NCI-H2107 treated with DMSO at 0.1 percent for 48 hours (cell line): ENCODE results near the gene SMIM9.
"Not testable (repeated sequence)": the region's sequence is repeated elsewhere in the genome, so short reads cannot be mapped to it uniquely, and the experiment has no call there.

Source experiments
- DNase-seq: peaks from one replicate; lab custom pipeline; 2025; ENCODE audit not compliant: unreplicated experiment; lab: John Stamatoyannopoulos, UW

The SMIM9 gene

DNA sequence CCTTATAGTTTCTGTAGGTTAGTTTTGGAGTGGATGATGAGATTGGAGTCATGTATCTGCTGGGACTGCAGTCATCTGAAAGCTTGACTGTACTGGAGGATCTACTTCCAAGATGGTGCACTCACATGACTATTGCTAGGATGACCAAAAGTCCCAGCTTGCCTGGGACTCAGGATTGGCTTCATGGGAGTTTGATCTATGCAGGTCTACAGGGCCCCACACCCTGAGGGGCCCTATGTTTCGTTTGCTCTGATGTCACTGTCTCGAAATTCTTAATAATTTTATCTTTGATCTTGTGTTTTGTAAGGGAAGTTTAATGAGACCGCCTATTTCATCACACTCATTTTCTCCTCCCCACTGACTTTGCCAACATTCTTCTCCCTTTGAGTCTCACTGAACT lies at the start of gene SMIM9:
Gene SMIM9 (minus strand): TSS at position 101 of the 400 bp plus-strand sequence. CDS start 3,806 bp downstream, outside the sequence.
- DNase-seq: no peak

DNA sequence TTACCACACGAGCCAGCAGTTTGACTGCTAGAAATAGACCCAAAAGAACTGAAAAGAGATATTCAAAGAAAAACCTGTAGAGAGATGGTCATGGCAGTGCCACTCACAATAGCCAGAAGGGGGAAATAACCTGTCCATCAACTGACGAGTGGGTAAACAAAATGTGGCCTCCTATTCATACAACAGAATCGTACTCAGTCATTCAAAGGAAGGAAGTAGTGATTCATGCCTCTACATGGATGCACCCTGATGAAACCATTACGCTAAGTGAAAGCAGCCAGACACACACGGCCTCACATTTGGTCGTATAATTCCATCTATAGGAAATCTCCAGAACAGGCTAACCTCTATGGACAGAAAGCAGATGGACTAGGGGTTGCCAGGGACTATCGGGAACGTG lies 49.6 kb upstream of the SMIM9 start:
- DNase-seq: not testable (repeated sequence)

DNA sequence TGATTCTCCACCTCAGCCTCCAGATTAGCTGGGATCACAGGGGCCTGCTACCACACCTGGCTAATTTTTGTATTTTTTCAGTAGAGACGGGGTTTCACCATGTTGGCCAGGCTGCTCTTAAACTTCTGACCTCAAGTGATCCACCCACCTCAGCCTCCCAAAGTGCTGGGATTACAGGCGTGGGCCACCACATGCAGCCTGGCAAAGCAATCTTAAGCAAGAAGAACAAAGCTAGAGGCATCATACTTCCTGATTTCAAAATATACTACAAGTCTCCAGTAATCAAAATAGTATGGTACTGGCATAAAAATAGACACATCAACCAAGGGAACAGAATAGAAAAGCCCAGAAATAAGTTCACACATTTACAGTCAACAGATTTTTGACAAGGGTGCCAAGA lies 38.9 kb upstream of the SMIM9 start:
- no peak for DNase-seq

DNA sequence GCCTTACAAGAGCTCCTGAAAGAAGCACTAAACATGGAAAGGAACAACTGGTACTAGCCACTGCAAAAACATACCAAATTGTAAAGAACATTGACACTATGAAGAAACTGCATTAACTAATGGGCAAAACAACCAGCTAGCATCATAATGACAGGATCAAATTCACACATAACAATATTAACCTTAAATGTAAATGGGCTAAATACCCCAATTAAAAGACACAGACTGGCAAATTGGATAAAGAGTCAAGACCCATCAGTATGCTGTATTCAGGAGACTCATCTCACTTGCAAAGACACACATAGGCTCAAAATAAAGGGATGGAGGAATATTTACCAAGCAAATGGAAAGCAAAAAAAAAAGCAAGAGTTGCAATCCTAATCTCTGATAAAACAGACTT lies 34.1 kb upstream of the SMIM9 start:
- DNase-seq: not testable (repeated sequence)

DNA sequence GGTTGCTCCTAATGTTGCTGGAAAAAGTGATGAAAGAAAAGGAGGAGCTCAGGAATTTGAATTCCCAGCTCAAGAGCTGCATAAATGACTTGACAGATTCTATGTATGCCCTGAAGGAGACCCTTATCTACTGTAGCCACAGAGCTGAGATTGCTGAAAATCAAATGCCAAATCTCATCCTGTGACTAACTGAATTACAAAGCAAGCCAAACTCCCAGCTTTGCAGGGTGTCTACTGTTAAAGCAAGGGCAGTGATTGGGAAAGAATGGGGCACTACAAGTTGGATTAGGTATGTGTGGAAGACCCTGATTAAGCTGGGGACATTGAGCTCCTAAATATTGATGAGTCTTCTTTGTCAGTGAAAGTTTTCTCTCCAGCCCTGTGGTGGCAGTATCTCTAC lies 20.8 kb upstream of the SMIM9 start:
- no peak for DNase-seq

DNA sequence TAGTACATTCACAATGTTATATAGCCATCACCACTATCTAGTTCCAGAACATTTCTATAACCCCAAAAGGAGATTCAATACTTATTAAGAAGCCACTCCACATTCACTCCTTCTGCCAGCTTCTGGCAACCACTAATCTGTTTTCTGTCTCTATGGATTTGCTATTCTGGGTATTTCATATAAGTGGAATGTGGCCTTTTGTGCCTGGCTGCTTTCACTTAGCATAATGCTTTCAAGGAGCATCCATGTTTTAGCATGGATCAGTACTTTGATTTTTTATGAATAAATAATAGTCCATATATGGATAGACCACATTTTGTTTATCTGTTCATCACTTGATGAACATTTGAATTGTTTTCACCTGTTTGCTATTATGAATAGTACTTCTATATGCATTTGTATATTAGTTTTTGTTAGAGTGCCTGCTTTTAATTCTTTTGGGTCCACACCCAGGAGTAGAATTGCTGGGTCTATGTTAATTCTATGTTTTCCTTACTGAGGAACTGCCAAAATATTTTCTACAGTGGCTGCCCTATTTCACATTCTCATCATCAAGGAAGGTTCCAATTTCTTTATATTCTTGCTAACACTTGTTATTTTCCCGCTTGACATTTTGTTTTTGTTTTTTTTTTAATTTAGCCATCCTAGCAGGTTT lies 16.6 kb upstream of the SMIM9 start:
- DNase-seq: no peak

DNA sequence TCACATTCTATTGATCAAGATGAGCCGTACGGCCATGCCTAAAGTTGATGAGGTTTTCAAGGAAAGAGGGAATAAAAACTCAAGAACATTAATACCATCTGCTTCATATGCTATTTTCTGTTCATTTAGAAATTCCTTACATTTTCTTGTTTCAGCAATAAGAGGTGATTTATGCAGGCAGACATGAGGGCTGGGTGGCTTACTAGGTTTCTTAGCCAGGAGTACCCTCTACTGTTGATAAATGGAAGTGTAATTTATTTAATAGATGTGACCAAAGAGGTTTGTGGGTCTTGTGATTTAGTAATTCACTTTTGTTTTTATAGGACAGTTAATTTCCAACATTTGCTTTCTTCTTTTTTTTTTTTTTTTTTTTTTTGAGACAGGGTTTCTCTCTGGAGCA lies 6.4 kb upstream of the SMIM9 start:
- DNase-seq: peak; percentile 61

DNA sequence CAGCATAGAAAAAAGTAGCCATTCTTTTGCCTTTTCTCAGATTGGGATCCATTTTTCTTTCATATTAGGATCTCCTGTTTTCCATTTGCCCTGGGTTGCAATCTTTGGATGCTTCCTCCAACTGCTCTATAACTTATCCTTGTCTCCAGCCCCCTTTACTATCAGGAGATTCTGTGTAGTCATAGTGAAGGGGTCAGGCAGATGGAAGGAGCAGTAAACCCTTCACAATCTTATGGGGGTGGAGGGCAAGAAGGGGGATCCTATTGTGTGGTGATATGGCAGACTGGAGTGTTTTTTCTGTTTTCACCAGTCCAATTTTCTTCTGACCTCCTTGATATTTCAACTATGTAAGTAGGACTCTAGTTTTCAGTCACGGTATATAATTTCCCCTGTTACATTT lies 1.7 kb upstream of the SMIM9 start:
- DNase-seq: no peak

DNA sequence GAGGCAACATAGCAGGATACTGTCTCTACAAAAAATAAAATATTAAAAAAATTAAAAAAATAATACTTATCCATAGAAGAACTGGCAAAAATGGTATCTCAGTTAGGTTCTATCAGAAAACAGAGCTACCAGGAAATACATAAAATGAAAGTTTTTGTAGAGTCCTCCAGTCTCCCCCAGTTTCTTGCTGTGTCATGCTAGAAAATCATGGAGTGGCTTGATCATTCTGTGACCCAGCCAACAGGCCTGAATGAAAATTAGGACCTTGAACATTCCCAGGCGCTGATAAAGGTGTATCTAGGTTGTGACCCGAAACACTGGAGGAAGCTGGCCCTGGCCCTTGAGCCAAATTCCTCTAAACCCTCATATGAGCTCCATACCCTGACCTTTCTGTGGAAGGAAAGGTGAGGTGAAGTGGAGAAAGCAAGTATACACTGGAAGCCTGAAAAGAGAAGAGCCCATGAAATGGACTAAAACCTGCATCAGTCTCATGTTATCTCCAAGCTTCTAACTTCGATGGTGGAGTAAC lies 652 bp downstream of the SMIM9 start:
- DNase-seq: no peak

DNA sequence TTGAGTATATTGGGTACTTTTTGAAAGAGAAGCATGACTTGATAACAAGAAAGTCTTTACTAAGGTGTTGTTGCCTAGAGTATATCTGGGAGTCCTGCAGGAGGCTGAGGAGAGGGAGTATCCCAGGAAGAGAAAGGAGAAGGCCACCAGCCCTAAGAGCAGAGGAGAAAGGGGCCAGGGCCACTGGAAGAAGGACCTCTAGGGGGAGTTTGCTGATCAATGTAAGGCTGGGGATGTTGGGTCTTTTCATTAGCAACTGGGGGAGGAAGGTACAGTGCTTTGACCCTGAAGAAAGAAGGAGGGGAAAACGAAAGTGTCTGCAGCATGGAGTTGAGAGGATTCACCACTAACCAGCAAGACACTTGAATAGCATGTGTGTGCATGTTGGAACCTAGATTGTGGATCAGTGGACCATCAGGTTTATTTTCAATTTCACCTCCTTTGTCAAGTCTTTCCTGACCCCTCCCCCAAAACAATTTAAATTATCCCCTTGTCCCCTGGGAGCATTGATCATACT lies 4.5 kb downstream of the SMIM9 start:
- no peak for DNase-seq

DNA sequence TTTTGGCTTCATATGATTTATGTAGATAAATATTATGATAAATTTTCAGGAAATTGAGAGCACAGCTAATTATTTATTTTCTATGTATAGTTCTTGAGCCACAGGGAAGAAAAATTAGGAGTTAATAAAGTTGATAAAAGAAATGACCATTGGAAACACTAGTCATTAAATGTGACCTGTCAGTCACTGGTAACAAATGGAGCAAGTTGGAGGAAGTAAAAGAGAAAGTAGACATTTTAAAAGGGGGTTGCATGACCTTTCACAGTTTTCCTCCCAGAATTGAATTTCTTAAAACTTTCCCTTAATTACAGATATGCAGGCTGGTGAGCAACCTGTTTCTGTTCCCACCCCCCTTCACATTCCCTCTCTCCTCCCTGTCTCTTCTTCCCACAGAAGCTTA lies 5.3 kb downstream of the SMIM9 start:
- no peak for DNase-seq

DNA sequence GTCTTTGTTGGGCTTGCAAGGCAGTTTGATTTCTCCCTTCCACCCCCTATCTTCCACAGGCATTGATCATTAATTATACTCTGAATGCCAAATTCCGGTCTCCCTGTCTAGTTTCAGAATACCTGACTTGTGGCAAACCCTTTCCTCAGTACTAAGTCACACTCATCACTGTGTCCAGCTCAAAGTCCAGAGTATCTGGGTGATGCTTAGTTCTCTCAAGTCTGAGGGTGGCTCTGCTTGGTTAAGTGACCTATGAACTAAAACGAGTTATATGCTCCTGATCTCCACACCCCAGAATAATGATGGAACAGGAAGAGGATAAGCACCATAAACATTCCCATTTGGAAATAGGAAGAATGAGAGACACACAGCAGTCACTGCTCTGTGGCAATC lies 6.5 kb downstream of the SMIM9 start:
- no peak for DNase-seq

DNA sequence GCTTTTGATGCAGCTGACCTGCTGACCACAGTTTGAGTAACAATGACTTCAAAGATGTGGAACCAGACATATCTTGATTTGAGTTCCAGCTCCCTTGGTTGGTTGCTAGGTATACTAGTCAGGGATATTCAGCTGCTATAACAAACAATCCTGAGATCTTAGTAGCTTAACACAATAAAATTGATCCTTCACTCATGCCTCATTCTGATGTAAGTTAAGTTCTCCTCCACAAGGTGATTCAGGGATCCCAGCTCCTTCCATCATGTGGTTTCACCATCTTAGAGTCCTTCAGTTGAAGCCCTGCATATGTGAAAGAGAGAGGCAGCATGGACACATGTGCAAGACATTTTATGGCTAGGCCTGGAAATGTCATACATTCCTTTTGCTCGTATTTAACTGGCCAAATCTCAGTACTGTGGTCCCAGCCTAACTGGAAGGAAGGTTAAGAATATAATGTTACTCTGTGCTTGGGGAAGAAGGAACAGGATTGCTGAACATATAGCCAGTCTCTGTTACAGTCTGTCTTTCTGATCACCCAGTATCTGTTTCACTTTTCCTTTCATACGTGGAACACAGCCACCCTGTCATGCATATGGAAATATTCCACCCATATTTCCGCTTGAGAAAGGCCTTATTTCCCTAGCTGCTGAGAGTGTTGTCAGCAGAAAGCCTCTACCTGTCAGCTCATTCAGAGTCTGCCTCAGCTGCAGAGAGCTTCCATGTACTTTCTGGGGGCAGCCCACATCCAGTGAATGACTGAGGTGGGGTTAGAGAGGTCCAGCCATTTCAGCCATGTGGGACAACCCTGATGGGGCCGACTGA lies 7.1 kb downstream of the SMIM9 start:
- no peak for DNase-seq

DNA sequence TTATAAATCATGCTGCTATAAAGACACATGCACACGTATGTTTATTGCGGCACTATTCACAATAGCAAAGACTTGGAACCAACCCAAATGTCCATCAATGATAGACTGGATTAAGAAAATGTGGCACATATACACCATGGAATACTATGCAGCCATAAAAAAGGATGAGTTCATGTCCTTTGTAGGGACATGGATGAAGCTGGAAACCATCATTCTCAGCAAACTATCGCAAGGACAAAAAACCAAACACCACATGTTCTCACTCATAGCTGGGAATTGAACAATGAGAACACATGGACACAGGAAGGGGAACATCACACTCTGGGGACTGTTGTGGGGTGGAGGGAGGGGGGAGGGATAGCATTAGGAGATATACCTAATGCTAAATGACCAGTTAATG lies 8.9 kb downstream of the SMIM9 start:
- not testable (repeated sequence) for DNase-seq

DNA sequence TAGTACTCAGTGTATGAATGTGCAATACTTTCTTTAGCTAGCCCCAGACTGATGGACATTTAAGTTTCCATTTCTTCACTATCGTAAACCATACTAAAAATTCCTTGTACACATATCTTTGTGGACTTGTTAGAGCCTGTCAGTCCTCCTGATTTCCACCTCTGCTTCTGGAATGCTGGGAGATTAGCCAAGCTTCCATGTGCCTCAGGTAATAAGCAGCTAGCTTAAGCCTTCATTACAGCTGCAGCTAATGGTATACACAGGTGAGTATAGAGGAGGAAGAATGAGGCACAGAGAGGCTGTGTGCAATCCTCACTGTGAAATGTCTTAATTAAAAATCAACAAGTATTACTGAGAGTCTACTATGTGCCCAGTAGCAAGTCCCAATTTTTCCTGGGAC lies 9.8 kb downstream of the SMIM9 start:
- DNase-seq: no peak

DNA sequence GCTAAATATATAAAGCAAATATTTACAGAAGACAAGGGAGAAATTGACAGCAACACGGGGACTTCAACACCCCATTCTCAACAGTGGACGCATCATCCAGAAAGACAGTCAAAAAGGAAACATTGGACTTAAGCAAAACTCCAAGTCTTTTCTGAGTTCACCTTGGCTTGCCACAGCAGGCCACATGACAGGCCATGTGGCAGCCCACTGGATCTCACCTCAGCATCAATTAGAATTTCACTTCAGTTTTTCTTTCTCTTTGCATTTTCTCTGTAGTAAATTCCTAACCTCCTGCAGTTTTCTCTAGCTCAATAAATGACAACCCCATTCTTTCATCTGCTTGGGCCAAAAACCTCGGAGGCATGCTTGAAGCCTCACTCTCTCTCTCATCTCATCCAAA lies 12.4 kb downstream of the SMIM9 start:
- no peak for DNase-seq

DNA sequence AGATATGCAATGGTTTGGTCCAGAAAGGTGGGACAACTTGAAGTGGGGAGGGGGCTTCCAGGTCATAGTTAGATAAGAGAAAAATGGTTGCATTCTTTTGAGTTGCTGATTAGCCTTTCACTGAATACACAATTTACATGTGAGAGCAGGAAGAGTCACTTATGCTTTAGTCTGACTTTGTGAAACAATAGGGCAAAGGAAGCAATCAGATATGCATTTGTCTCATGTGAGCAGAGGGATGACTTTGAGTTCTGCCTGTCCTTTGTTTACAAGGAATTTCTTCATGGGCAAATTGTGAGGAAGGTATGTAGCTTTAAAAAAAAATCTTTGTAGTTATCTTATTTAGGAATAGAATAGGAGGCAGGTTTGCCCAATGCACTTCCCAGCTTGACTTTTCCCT lies 12.9 kb downstream of the SMIM9 start:
- no peak for DNase-seq

DNA sequence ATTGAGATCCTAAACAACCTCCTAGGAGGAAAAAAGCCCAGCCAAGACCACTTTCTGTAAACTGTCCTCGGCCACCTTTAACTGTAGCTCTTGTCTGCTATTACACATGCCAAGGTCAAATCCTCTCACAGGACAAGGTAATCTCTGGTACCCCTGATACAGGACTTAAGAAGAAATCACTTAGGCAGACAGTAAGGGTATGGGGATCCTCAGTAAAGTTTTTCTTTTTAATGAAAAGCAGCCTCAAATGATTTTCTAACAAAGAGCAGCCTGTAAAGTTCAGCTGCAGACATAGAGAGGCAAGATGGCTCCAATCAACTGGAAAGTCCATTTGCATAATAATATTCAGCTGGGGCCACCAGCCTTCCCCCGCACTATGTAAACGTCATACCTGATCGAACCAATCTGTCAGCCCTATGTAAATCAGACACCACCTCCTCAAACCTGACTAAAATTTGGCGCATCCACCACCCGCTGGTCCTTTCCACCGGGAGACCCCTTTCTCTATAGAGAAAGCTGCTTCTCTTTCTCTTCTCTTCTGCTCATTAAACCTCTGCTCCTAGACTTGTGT lies 14.6 kb downstream of the SMIM9 start:
- DNase-seq: no peak

DNA sequence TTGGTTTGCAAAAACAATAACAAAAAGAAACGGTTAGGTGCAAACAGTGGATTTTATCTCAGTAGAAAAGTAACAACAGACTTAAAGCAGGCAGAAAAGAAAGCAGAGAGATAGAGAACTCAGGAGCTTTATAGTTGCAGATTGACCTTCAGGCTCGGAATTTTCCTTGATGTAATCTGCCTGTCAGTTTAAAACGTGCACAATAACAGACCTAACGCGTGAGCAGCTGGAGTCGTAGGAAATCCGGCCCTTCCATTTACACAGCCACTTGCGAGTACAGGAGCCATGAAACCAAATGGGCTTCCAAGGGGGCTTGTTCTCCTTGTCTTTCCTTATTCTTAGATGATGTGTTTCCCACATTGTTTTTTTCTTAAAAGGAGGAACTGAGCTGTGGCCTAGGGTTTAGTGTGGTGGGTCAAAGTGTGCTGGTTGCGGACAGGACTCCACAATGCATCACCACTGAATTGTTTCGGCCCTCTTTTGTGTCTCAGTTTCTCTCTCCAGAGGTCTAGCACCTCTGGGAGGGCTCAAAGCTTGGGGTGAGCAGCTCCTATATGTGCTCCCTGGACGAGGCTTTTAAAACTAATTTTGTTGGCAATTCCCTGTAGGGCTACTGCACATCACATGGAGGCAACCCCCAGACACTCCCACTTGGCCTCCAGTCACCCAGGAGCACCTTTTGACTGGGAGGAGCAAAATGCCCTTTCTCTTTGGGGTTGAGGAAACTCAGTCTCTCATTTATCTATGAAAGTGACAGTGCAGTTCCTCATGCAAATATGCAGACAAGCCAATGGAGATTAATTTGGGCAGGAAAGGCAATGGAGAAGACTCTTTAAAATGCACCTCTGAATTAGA lies 15.3 kb downstream of the SMIM9 start:
- DNase-seq: no peak

DNA sequence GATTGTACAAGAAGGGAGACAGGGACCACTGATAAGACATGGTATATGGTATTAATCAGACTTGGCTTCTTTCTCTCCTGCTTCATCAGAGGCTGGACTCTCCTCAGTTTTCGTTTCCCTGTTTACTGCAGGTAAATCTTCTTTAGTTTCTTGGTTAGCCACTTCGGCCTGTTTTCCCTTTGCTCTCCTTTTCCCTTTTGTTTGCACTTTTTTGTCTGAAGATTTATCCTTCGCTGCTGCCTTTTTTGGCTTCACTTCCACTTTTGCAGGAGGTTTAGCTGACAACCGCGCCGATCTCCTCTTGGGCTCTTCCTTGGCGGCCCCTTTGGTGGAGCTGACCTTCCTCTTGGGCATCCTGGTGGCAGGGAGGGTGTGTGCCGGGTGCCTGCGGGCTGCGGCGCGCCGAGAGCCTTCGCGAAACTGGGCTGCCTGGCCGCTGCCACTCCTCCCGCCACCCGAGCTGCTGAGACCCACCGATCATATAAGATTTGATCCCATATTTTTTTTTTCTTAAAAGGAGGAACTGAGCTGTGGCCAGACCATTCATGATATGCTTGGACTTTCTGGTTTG lies 17.3 kb downstream of the SMIM9 start:
- DNase-seq: not testable (repeated sequence)
